Esophagus squamous epithelium (tissue), 5 donors: ENCODE results near the gene APP. TPM values are rescaled to one million over a fixed set of nuclear protein-coding genes. Genes with fewer than 3 reads are reported as not detected.

ENCODE experiments used
- DNase-seq: peaks from one replicate; lab custom pipeline; 2025; lab: John Stamatoyannopoulos, UW
- H3K27ac ChIP-seq, 4 donors: fragments of 200-600 bp; sonication (generic); one replicate each; pipeline ENCODE4 v1.5.1; 2016 to 2019; ENCODE audit warnings: mild to moderate bottlenecking in 1 of 4
- H3K27me3 ChIP-seq, 4 donors: fragments of 200-600 bp; sonication (generic); 1 replicate in 3 of 4; 2 replicates in 1 of 4; pipeline versions ENCODE4 v1.5.1 to v1.6.0; 2017 to 2021; ENCODE audit warnings: antibody characterized with exemption in 1 of 4
- H3K36me3 ChIP-seq, 3 donors: fragments of 200-600 bp; sonication (generic); one replicate each; pipeline ENCODE4 v1.5.1; 2016 to 2019
- H3K4me1 ChIP-seq, 3 donors: fragments of 200-600 bp; sonication (generic); one replicate each; pipeline ENCODE4 v1.5.1; 2017 to 2019
- H3K4me3 ChIP-seq, 4 donors: fragments of 200-600 bp; sonication (generic); 1 replicate in 3 of 4; 2 replicates in 1 of 4; pipeline ENCODE4 v1.5.1; 2016 to 2019; ENCODE audit warnings: mild to moderate bottlenecking in 2 of 4, moderate library complexity in 1 of 4
- H3K9me3 ChIP-seq, 3 donors: fragments of 200-600 bp; sonication (generic); one replicate each; pipeline ENCODE4 v1.5.1; 2016 to 2019
- POLR2A ChIP-seq, 4 donors: fragments of 450-650 bp; IDR thresholded peaks; one replicate each; pipeline ENCODE4 v1.6.1; 2017; ENCODE audit warnings: antibody characterized with exemption in 4 of 4, mild to moderate bottlenecking in 4 of 4, moderate library complexity in 3 of 4
- WGBS, 2 donors: methylation state at CpG; one replicate each; pipeline ENCODE4 v1.1.5; 2018; 5-methylcytosine and 5-hydroxymethylcytosine counted together
- intact Hi-C: fragments of 100-400 bp; cut with DNase I; formaldehyde crosslinking; loops from one replicate; pipeline ENCODE4 v1.15.0; 2022
- total RNA-seq, 4 donors: library from RNA; depleted of rRNA; stranded (reverse); fragments of >200 nt; gene quantifications; one replicate each; pipeline ENCODE4 v1.1.0, GENCODE V29; 2016
- TF ChIP-seq, protein P1 (sequence below), 6 experiments: fragments of 450-650 bp in 4 of 6; fragments of 200-600 bp in 2 of 6; sonication (generic) in 2 of 6; IDR thresholded peaks; one replicate each; pipeline ENCODE4 v1.5.1; 2016 to 2019; ENCODE audit warnings: antibody characterized with exemption in 6 of 6, mild to moderate bottlenecking in 4 of 6, moderate library complexity in 4 of 6
- donor health status: DM: yes; HTN: yes; CAD: no.

Gene APP
- total RNA-seq, 4 donors from 2014 or later, result 58.2 to 277 (median 183) TPM

DNA sequence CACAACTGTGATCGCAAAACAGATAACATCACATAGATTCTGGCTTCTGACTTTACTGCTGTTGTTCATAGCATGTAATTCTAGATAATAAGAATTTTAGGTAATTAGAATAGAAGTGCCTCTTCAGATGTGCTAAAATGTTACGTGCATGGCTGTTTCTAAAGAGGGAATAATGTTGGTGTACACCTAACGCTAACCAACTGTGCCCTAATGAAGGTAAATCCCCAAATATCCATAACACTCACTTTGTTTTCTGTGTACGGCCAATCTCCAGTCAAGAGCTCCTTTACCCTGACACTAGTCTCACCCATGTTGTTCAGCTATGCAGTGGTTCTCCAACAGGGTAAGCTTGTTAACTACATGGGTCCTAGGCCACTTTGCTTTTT lies 44.4 kb downstream of the APP start:
- WGBS, 2 donors, result 90 to 95% methylated on average over 4 of the region's 4 CpGs
- Histone ChIP-seq H3K4me3 (no peak overlapping the region), H3K4me1 (peaks cover 3 to 88% (median 39%) of the 10 kb centered on the region in 3 donors), H3K36me3 (no peaks in the 10 kb centered on the region), H3K27me3 (no peaks in the 10 kb centered on the region), H3K27ac (peak overlapping the region in 2 of 4 donors; percentile 24 to 32), H3K9me3 (no peaks in the 10 kb centered on the region)
- DNase-seq, result no peak
- intact Hi-C loops, result no loop called here
- TF ChIP-seq POLR2A (IDR thresholded peaks at IDR 0.05), result no peak
- TF ChIP-seq, protein P1, sequence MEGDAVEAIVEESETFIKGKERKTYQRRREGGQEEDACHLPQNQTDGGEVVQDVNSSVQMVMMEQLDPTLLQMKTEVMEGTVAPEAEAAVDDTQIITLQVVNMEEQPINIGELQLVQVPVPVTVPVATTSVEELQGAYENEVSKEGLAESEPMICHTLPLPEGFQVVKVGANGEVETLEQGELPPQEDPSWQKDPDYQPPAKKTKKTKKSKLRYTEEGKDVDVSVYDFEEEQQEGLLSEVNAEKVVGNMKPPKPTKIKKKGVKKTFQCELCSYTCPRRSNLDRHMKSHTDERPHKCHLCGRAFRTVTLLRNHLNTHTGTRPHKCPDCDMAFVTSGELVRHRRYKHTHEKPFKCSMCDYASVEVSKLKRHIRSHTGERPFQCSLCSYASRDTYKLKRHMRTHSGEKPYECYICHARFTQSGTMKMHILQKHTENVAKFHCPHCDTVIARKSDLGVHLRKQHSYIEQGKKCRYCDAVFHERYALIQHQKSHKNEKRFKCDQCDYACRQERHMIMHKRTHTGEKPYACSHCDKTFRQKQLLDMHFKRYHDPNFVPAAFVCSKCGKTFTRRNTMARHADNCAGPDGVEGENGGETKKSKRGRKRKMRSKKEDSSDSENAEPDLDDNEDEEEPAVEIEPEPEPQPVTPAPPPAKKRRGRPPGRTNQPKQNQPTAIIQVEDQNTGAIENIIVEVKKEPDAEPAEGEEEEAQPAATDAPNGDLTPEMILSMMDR (IDR thresholded peaks at IDR 0.05), result no peak

DNA sequence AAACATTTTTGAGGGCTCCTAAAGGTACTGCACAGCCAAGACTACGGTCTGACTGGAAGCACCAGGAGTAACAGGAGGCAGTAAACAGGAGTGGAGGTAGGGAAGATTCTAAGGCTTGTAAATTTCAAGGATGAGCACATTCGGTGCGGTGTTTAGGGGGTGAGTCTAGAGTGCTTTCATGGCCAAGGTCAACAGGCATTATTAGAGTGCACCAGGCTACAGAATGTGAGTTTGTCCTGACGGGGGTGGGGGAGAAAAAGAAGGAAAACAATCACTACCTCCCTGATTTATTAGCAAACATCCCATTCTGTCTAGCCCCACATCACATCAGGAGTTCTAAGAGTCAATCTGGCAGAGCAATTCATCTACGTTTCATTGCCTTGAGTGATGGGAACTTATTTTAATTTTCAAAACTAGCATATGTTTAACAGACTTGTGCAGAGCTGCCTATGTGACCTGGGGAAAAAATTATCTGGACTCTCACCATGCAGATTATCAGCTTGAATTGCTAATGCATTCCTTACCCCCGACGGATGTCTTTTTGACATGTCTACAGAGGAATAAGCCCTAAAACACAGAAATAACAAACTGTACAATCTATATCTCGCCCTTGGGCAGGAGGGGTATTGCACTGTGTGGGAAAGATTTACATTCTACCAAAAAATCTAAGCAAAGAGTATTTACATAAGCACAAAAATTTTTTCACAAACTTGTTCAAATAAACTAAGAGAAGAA lies 45.0 kb downstream of the APP start:
- peaks cover 3 to 88% (median 33%) of the 10 kb centered on the region in 3 donors for H3K4me1 ChIP-seq
- H3K4me3 ChIP-seq, result no peak overlapping the region
- H3K36me3 ChIP-seq, result no peaks in the 10 kb centered on the region
- H3K9me3 ChIP-seq, result no peaks in the 10 kb centered on the region
- 55 to 74% methylated on average over 8 of the region's 8 CpGs for WGBS, 2 donors
- intact Hi-C loops, result no loop called here
- no peaks in the 10 kb centered on the region for H3K27me3 ChIP-seq
- peak overlapping the region in 3 of 4 donors; percentile 31 to 68 (median 37) for H3K27ac ChIP-seq
- TF ChIP-seq, protein P1 (IDR thresholded peaks at IDR 0.05), result no peak
- no peak for TF ChIP-seq POLR2A (IDR thresholded peaks at IDR 0.05)
- DNase-seq, result no peak

DNA sequence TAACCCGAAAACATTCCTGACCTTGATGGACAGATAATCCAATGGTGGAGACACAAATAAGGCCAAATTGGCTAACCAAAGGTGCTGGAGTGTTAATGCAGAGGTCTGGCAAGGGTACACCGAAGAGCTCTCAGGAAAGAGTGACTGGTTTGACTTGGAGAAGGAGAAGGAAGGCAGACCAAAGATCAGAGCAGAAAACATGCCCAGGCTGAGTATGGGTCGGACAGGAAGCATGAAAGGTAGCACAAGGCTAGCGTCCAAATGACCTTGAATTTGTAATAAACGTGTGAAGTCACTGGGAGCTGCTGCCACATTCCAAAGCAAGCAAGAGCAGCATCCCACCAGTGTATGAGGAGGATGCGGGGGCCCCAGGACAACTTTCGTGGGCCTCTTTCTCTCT lies 45.7 kb downstream of the APP start:
- Histone ChIP-seq H3K4me3 (peak overlapping the region in 1 of 4 donors; percentile 20), H3K4me1 (peaks cover 0 to 85% (median 29%) of the 10 kb centered on the region in 3 donors), H3K9me3 (no peaks in the 10 kb centered on the region), H3K36me3 (no peaks in the 10 kb centered on the region), H3K27me3 (no peaks in the 10 kb centered on the region), H3K27ac (peak overlapping the region; percentile 25 to 78 (median 52))
- TF ChIP-seq, protein P1 (IDR thresholded peaks at IDR 0.05), result no peak
- no peak for TF ChIP-seq POLR2A (IDR thresholded peaks at IDR 0.05)
- intact Hi-C loops, result no loop called here
- DNase-seq, result no peak
- WGBS, 2 donors, result 46 to 51% methylated on average over 7 of the region's 7 CpGs

DNA sequence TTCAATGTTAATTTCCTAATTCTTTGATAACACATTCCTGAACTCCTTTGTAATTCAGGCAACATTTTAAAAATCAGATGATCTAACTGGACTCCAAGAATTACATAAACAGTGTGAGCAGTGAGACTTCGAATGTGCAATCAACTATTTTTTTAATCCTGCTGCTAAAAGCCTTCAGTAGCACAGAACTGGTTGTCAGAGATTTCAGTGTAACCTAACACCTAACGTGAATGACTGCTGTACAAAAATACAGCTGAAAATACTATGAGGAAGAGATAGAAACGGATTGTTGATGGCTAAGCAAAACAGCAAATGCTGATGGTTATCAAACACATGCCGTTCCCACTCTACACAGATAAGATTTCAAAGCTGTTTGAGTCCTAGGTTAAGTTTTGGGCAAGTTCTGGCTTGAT lies 46.1 kb downstream of the APP start:
- TF ChIP-seq POLR2A (IDR thresholded peaks at IDR 0.05), result no peak
- TF ChIP-seq, protein P1 (IDR thresholded peaks at IDR 0.05), result no peak

DNA sequence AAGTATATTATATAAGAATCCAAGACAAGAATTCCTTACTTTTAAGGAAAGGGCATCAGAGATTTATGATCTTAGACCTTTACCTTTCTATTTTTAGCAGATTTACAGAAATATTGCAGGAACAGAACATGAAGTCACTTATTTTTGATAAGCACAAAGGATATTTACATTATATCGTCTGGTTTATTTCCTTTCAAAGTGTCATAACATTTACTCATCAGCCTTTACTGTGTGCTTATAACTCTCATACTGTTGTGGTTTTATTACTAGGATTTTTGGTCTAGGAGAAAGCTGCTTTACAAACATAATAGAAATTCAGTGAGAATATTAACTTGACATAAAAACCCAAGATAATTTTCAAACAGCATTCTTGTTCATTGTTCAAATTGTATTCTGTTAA lies 47.6 kb downstream of the APP start:
- intact Hi-C loops, result no loop called here
- TF ChIP-seq POLR2A (IDR thresholded peaks at IDR 0.05), result no peak
- TF ChIP-seq, protein P1 (IDR thresholded peaks at IDR 0.05), result no peak
- WGBS, 2 donors, result 24 to 37% methylated on average over 1 of the region's 1 CpG
- Histone ChIP-seq H3K4me3 (no peak overlapping the region), H3K9me3 (no peaks in the 10 kb centered on the region), H3K27ac (peak overlapping the region in 1 of 4 donors; percentile 23), H3K27me3 (no peaks in the 10 kb centered on the region), H3K36me3 (no peaks in the 10 kb centered on the region), H3K4me1 (peaks cover 0 to 67% (median 23%) of the 10 kb centered on the region in 3 donors)
- DNase-seq, result no peak

More for the DNA sequence above, 46.1 kb downstream of the APP start:
- no peaks in the 10 kb centered on the region for H3K9me3 ChIP-seq
- H3K4me1 ChIP-seq, result peaks cover 0 to 80% (median 29%) of the 10 kb centered on the region in 3 donors
- peak overlapping the region; percentile 25 to 78 (median 52) for H3K27ac ChIP-seq
- H3K4me3 ChIP-seq, result peak overlapping the region in 1 of 4 donors; percentile 20
- no peaks in the 10 kb centered on the region for H3K36me3 ChIP-seq
- no peak for DNase-seq
- intact Hi-C loops, result no loop called here
- WGBS, 2 donors, result 27 to 31% methylated on average over 4 of the region's 4 CpGs
- H3K27me3 ChIP-seq, result no peaks in the 10 kb centered on the region
